ENCODE data around the gene TTC39A.

- TF ChIP-seq CTCF (IDR thresholded peaks at IDR 0.05; ENCODE audit: low read length) (no peak), EZH2 (optimal IDR thresholded peaks at IDR 0.05; ENCODE audit: low read depth, low read length) (no peak)
Observed at GRCh38 chr1:51287966-51288365, 42.4 kb downstream of the TTC39A start.

Data from MM.1S (cell line).